OCI-LY3 (cell line): ENCODE data around the gene CXXC5.

Experiments used
- H2AFZ ChIP-seq: fragments of 200-600, 300-600 bp; shearing (Covaris generic); 2 replicates; pipeline ENCODE4 v1.6.0; 2014; ENCODE audit warnings: antibody characterized with exemption, low read depth, low read length
- H3K27ac ChIP-seq: fragments of 200-600, 300-600 bp; sonication (generic); 2 replicates; pipeline ENCODE4 v1.5.1; 2014; ENCODE audit warnings: mild to moderate bottlenecking, low read length, moderate library complexity, mixed read lengths
- H3K27me3 ChIP-seq: fragments of 200-600, 300-600 bp; sonication (generic); 2 replicates; pipeline ENCODE4 v1.6.1; 2014; ENCODE audit warnings: low read depth, low read length, mixed read lengths
- H3K36me3 ChIP-seq: fragments of 200-600, 300-600 bp; sonication (generic); replicated peaks from 2 replicates; pipeline ENCODE3; 2014; ENCODE audit warnings: low read depth, low read length, mixed read lengths
- H3K4me1 ChIP-seq: fragments of 300-600, 200-600 bp; sonication (generic); 2 replicates; pipeline ENCODE4 v1.6.1; 2014; ENCODE audit warnings: low read length, mixed read lengths
- H3K4me2 ChIP-seq: fragments of 200-600, 300-600 bp; sonication (generic); 2 replicates; pipeline ENCODE4 v1.6.1; 2014; ENCODE audit warnings: low read length, mixed read lengths
- H3K4me3 ChIP-seq: fragments of 300-600, 200-600 bp; sonication (generic); 2 replicates; pipeline ENCODE4 v1.5.1; 2014; ENCODE audit warnings: antibody characterized with exemption, mild to moderate bottlenecking, low read length, moderate library complexity
- H3K79me2 ChIP-seq: fragments of 300-600, 200-600 bp; shearing (Covaris generic); 2 replicates; pipeline ENCODE4 v1.6.1; 2014; ENCODE audit warnings: mild to moderate bottlenecking, low read length, mixed read lengths
- H3K9ac ChIP-seq: fragments of 300-600, 200-600 bp; shearing (Covaris generic); 2 replicates; pipeline ENCODE4 v1.6.0; 2014; ENCODE audit warnings: mild to moderate bottlenecking, low read length, moderate library complexity
- H3K9me3 ChIP-seq: fragments of 200-600, 300-600 bp; shearing (Covaris generic); 2 replicates; pipeline ENCODE4 v1.6.1; 2014; ENCODE audit warnings: low read length, mixed read lengths; ENCODE audit not compliant: insufficient read depth
- H4K20me1 ChIP-seq: fragments of 200-600, 300-600 bp; sonication (generic); 2 replicates; pipeline ENCODE4 v1.6.1; 2016; ENCODE audit warnings: low read length, mixed read lengths; ENCODE audit not compliant: insufficient read depth
- CTCF ChIP-seq: fragments of 200-600, 300-600 bp; sonication (generic); IDR thresholded peaks from 2 replicates; pipeline ENCODE4 v1.5.1; 2014; ENCODE audit warnings: antibody characterized with exemption, low read length, low read depth
- EZH2phosphoT487 ChIP-seq: fragments of 200-600 bp; shearing (Covaris generic); IDR thresholded peaks from 2 replicates; pipeline ENCODE4 v1.6.1; 2018; ENCODE audit warnings: antibody characterized with exemption, mixed run types, low read depth

Gene CXXC5

GRCh38 chr5:139690803-139691629, 42.9 kb downstream of the CXXC5 start:
- Histone ChIP-seq H3K4me2 (no peak overlapping the region), H3K4me3 (no peak overlapping the region)
- TF ChIP-seq CTCF = no peak
- TF ChIP-seq EZH2phosphoT487 = no peak

GRCh38 chr5:139692148-139692547, 44.0 kb downstream of the CXXC5 start:
- Histone ChIP-seq H4K20me1 (no peaks in the 10 kb centered on the region), H3K27me3 (peaks cover 10% of the 10 kb centered on the region; the same call in 1 of the 2 replicates), H3K4me1 (peaks cover 25% of the 10 kb centered on the region), H3K36me3 (no peaks in the 10 kb centered on the region), H3K79me2 (no peaks in the 10 kb centered on the region), H3K4me2 (no peak overlapping the region), H2AFZ (no peak overlapping the region), H3K9me3 (no peaks in the 10 kb centered on the region), H3K9ac (no peak overlapping the region), H3K4me3 (no peak overlapping the region), H3K27ac (no peak overlapping the region)
- TF ChIP-seq CTCF (no peak), EZH2phosphoT487 (no peak)

More at GRCh38 chr5:139690803-139691629, 42.9 kb downstream of the CXXC5 start:
- Histone ChIP-seq H3K9me3 (no peaks in the 10 kb centered on the region), H3K4me1 (peaks cover 20% of the 10 kb centered on the region), H4K20me1 (no peaks in the 10 kb centered on the region), H3K36me3 (no peaks in the 10 kb centered on the region), H3K79me2 (no peaks in the 10 kb centered on the region), H2AFZ (no peak overlapping the region), H3K27ac (no peak overlapping the region), H3K9ac (no peak overlapping the region), H3K27me3 (no peaks in the 10 kb centered on the region)

- Histone ChIP-seq H3K9me3 (no peaks in the 10 kb centered on the region), H3K36me3 (no peaks in the 10 kb centered on the region), H3K27ac (no peak overlapping the region), H3K4me3 (no peak overlapping the region), H3K27me3 (peaks cover 15% of the 10 kb centered on the region; the same call in 1 of the 2 replicates), H3K4me2 (no peak overlapping the region), H3K4me1 (peaks cover 25% of the 10 kb centered on the region), H3K9ac (no peak overlapping the region), H4K20me1 (no peaks in the 10 kb centered on the region), H2AFZ (no peak overlapping the region), H3K79me2 (no peaks in the 10 kb centered on the region)
- no peak for TF ChIP-seq EZH2phosphoT487
- no peak for TF ChIP-seq CTCF
These were observed 44.6 kb downstream of the CXXC5 start for GRCh38 chr5:139692679-139693308.

- Histone ChIP-seq H3K4me3 (no peak overlapping the region), H3K27ac (no peak overlapping the region), H3K9me3 (no peaks in the 10 kb centered on the region), H3K36me3 (no peaks in the 10 kb centered on the region), H3K79me2 (no peaks in the 10 kb centered on the region), H3K4me1 (peaks cover 22% of the 10 kb centered on the region), H2AFZ (no peak overlapping the region), H4K20me1 (no peaks in the 10 kb centered on the region), H3K27me3 (peaks cover 17% of the 10 kb centered on the region), H3K4me2 (no peak overlapping the region), H3K9ac (no peak overlapping the region)
- no peak for TF ChIP-seq CTCF
- no peak for TF ChIP-seq EZH2phosphoT487
These were observed 45.7 kb downstream of the CXXC5 start for GRCh38 chr5:139693676-139694364.
